Uterus (tissue), 2 donors: ENCODE measurements around the gene LMOD3.

Source experiments
- CTCF ChIP-seq, 4 experiments: fragments of 200-600 bp in 2 of 4; fragments of 450-650 bp in 2 of 4; sonication (generic) in 2 of 4; IDR thresholded peaks; one replicate each; pipeline ENCODE4 v1.5.1; 2016 to 2019; ENCODE audit warnings: antibody characterized with exemption in 4 of 4, mild to moderate bottlenecking in 2 of 4, moderate library complexity in 1 of 4
- POLR2A ChIP-seq, 2 donors: fragments of 450-650 bp; IDR thresholded peaks; one replicate each; pipeline ENCODE4 v1.6.1; 2016; ENCODE audit warnings: antibody characterized with exemption in 2 of 2, mild to moderate bottlenecking in 1 of 2, moderate library complexity in 1 of 2

DNA sequence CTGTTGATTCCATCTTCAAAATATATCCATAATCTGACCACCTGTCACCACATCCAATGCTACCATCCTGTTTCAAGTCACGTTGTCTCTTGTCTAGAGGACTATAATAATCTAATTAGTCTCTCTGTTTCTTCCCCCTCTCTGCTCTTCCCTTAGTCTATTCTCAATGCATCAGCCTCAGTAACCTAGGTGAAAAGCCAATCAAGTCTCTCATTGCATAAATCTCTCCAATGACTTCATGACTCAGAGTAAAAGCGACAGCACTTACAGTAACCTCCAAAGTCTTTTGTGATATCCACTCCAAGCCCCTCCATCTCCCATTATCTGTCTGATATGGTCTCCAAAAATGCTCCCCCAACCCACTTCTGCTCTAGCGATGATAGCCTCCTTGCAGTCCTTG lies 49.5 kb downstream of the LMOD3 start:
- no peak for TF ChIP-seq CTCF (IDR thresholded peaks at IDR 0.05)
- TF ChIP-seq POLR2A (IDR thresholded peaks at IDR 0.05): no peak
